HCT116 (cell line): ENCODE results near the gene KHK. TPM values are rescaled to one million over a fixed set of nuclear protein-coding genes. Genes with fewer than 3 reads are reported as not detected.

Experiments used
- ATAC-seq: fragments of 200-7000 bp; cut with Tn5 transposase; 2 replicates; pipeline ENCODE4 v1.9.1; 2020; ENCODE audit warnings: mild to moderate bottlenecking, moderate library complexity
- BruUV-seq: library from RNA; stranded (reverse); fragments of 400-500 nt; replicated peaks from 2 replicates; lab custom pipeline; 2021; lab: Mats Ljungman, UMichigan
- CTCF ChIA-PET: fragments of 300-600 bp; sonication (Branson Sonifier 250); formaldehyde crosslinking; loops from one replicate; lab custom pipeline; 2021; ENCODE audit warnings: antibody characterized with exemption; lab: Charles Lee
- POLR2A ChIA-PET: fragments of 300-600, 350-600 bp; sonication (Branson Sonifier 250); formaldehyde crosslinking; loops from one replicate; lab custom pipeline; 2021; ENCODE audit warnings: antibody characterized with exemption; lab: Charles Lee
- RAD21 ChIA-PET, 2 experiments: fragments of 300-600 bp; sonication (Branson Sonifier 250); formaldehyde crosslinking; loops; one replicate each; lab custom pipeline; 2023; ENCODE audit warnings: low total read pairs in 2 of 2; ENCODE audit not compliant: uncharacterized antibody in 2 of 2, unreplicated experiment in 2 of 2, low non-redundant PET in 1 of 2; lab: Charles Lee
- DNase-seq: peaks from one replicate; pipeline ENCODE4 v3.0.0-alpha.2; 2010; ENCODE audit warnings: low read depth, low spot score
- H2AFZ ChIP-seq: fragments of 200-600 bp; shearing (Covaris generic), sonication (generic); 2 replicates; pipeline ENCODE4 v1.6.1; 2017; ENCODE audit warnings: low read depth, mixed run types, mixed read lengths, antibody characterized with exemption, low read length; ENCODE audit not compliant: poor library complexity, severe bottlenecking
- H3K27ac ChIP-seq: 2 replicates; pipeline ENCODE4 v1.5.1; 2012; ENCODE audit warnings: low read depth, low read length
- H3K27me3 ChIP-seq: fragments of 200-600 bp; sonication (generic); 2 replicates; pipeline ENCODE4 v1.6.1; 2016; ENCODE audit warnings: mixed run types, low read length, mixed read lengths; ENCODE audit not compliant: insufficient read depth
- H3K36me3 ChIP-seq, 2 experiments: fragments of 200-500 bp in 1 of 2; fragments of 200-600 bp in 1 of 2; sonication (Bioruptor generic) in 1 of 2; sonication (generic) in 1 of 2; 2 replicates each; pipeline versions ENCODE4 v1.5.1 to v1.6.1; 2014 to 2016; ENCODE audit warnings: low read length in 2 of 2, inconsistent platforms in 1 of 2, mixed read lengths in 1 of 2, mixed run types in 1 of 2; ENCODE audit not compliant: insufficient read depth in 2 of 2, control insufficient read depth in 1 of 2
- H3K4me1 ChIP-seq, 2 experiments: fragments of 200-600 bp in 1 of 2; sonication (generic) in 1 of 2; 2 replicates each; pipeline versions ENCODE4 v1.5.1 to v1.6.1; 2012 to 2017; ENCODE audit warnings: low read length in 2 of 2, inconsistent platforms in 1 of 2, mild to moderate bottlenecking in 1 of 2, mixed read lengths in 1 of 2, mixed run types in 1 of 2, moderate library complexity in 1 of 2; ENCODE audit not compliant: insufficient read depth in 2 of 2, control insufficient read depth in 1 of 2
- H3K4me2 ChIP-seq: fragments of 200-600 bp; sonication (generic); 2 replicates; pipeline ENCODE4 v1.6.1; 2017; ENCODE audit warnings: mixed run types, low read length, mixed read lengths
- H3K4me3 ChIP-seq, 2 experiments: fragments of 200-600 bp in 1 of 2; sonication (generic) in 1 of 2; replicated peaks in 1 of 2; 2 replicates each; pipeline ENCODE4 v1.5.1; 2011 to 2016; ENCODE audit warnings: low read length in 2 of 2, control low read depth in 1 of 2, low read depth in 1 of 2, mild to moderate bottlenecking in 1 of 2, mixed read lengths in 1 of 2, mixed run types in 1 of 2
- H3K79me2 ChIP-seq: fragments of 200-600 bp; sonication (generic); 2 replicates; pipeline ENCODE4 v1.6.1; 2017; ENCODE audit warnings: mild to moderate bottlenecking, mixed run types, low read length, moderate library complexity, mixed read lengths; ENCODE audit not compliant: insufficient read depth
- H3K9ac ChIP-seq: fragments of 200-600 bp; sonication (generic); 2 replicates; pipeline ENCODE4 v1.6.1; 2016; ENCODE audit warnings: low read length, mixed read lengths
- H3K9me2 ChIP-seq: fragments of 200-600 bp; sonication (generic), shearing (Covaris generic); 2 replicates; pipeline ENCODE4 v1.6.1; 2017; ENCODE audit warnings: mixed run types, mild to moderate bottlenecking, moderate library complexity; ENCODE audit not compliant: insufficient read depth
- H3K9me3 ChIP-seq, 2 experiments: fragments of 200-500 bp in 1 of 2; fragments of 200-600 bp in 1 of 2; sonication (Bioruptor generic) in 1 of 2; sonication (generic) in 1 of 2; 2 replicates each; pipeline ENCODE4 v1.6.1; 2014 to 2017; ENCODE audit warnings: low read length in 2 of 2, mixed read lengths in 2 of 2, inconsistent platforms in 1 of 2, low read depth in 1 of 2, mild to moderate bottlenecking in 1 of 2, mixed run types in 1 of 2, moderate library complexity in 1 of 2; ENCODE audit not compliant: control insufficient read depth in 1 of 2, insufficient read depth in 1 of 2
- H4K20me1 ChIP-seq: fragments of 200-600 bp; sonication (generic), shearing (Covaris generic); 2 replicates; pipeline ENCODE4 v1.6.1; 2017; ENCODE audit warnings: mixed run types, mild to moderate bottlenecking, moderate library complexity; ENCODE audit not compliant: insufficient read depth
- CEBPB ChIP-seq: IDR thresholded peaks from 2 replicates; pipeline ENCODE4 v1.6.1; 2012; ENCODE audit warnings: low read depth
- EGR1 ChIP-seq: IDR thresholded peaks from 2 replicates; pipeline ENCODE4 v1.6.1; 2012; ENCODE audit warnings: low read depth
- ELF1 ChIP-seq: IDR thresholded peaks from 2 replicates; pipeline ENCODE4 v1.6.1; 2012; ENCODE audit warnings: low read depth, borderline replicate concordance
- EZH2phosphoT487 ChIP-seq: fragments of 200-600 bp; IDR thresholded peaks from 2 replicates; pipeline ENCODE4 v1.6.1; 2018; ENCODE audit warnings: antibody characterized with exemption, borderline replicate concordance
- FOSL1 ChIP-seq: IDR thresholded peaks from 2 replicates; pipeline ENCODE4 v1.6.1; 2012; ENCODE audit warnings: low read depth
- JUND ChIP-seq: IDR thresholded peaks from 2 replicates; pipeline ENCODE4 v1.6.1; 2012
- POLR2A ChIP-seq: IDR thresholded peaks from 2 replicates; pipeline ENCODE4 v1.7.0; 2011; ENCODE audit warnings: borderline replicate concordance; ENCODE audit not compliant: insufficient read depth, insufficient read length; ENCODE audit errors: extremely low read depth
- POLR2AphosphoS5 ChIP-seq: IDR thresholded peaks from 2 replicates; pipeline ENCODE4 v1.6.1; 2011; ENCODE audit warnings: mild to moderate bottlenecking, low read depth, low read length, moderate library complexity
- RAD21 ChIP-seq: IDR thresholded peaks from 2 replicates; pipeline ENCODE4 v1.6.1; 2012; ENCODE audit warnings: low read depth, mild to moderate bottlenecking
- SP1 ChIP-seq: IDR thresholded peaks from 2 replicates; pipeline ENCODE4 v1.6.1; 2012; ENCODE audit warnings: low read depth
- SRF ChIP-seq: IDR thresholded peaks from 2 replicates; pipeline ENCODE4 v1.6.1; 2012; ENCODE audit warnings: low read depth
- TCF7L2 ChIP-seq: IDR thresholded peaks from 2 replicates; pipeline ENCODE4 v1.7.0; 2011; ENCODE audit warnings: borderline replicate concordance, inconsistent platforms; ENCODE audit not compliant: insufficient read depth, insufficient read length; ENCODE audit errors: extremely low read depth
- YY1 ChIP-seq: IDR thresholded peaks from 2 replicates; pipeline ENCODE4 v1.6.1; 2011; ENCODE audit warnings: low read length, low read depth, moderate library complexity, mild to moderate bottlenecking; ENCODE audit not compliant: insufficient replicate concordance; ENCODE audit errors: extremely low read depth
- ZFX ChIP-seq: fragments of 450-650 bp; IDR thresholded peaks from 2 replicates; pipeline ENCODE4 v1.6.1; 2017
- ZNF274 ChIP-seq: fragments of 200-500 bp; sonication (Bioruptor generic); IDR thresholded peaks from 2 replicates; pipeline ENCODE4 v1.6.1; 2014; ENCODE audit warnings: mild to moderate bottlenecking, low read depth, low read length, inconsistent platforms
- intact Hi-C: fragments of 100-400 bp; cut with micrococcal nuclease; formaldehyde crosslinking; loops from 2 replicates; pipeline ENCODE4 v1.10.0; 2022
- total RNA-seq: library from RNA; stranded (reverse); gene quantifications from one replicate; pipeline ENCODE4 v1.2.1, GENCODE V29; 2021; ENCODE audit not compliant: unreplicated experiment
- TF ChIP-seq, protein P1 (sequence below): IDR thresholded peaks from 2 replicates; pipeline ENCODE4 v1.6.1; 2012; ENCODE audit warnings: low read depth
- TF ChIP-seq, protein P2 (sequence below): IDR thresholded peaks from 2 replicates; pipeline ENCODE4 v1.6.1; 2012
- TF ChIP-seq, protein P3 (sequence below): IDR thresholded peaks from 2 replicates; pipeline ENCODE4 v1.6.1; 2011; ENCODE audit warnings: mild to moderate bottlenecking, low read length, moderate library complexity; ENCODE audit not compliant: insufficient replicate concordance; ENCODE audit errors: extremely low read depth
- TF ChIP-seq, protein P4 (sequence below), 3 experiments: fragments of 200-600 bp in 1 of 3; sonication (generic) in 1 of 3; IDR thresholded peaks in 2 of 3; conservative IDR thresholded peaks in 1 of 3; 2 replicates each; pipeline ENCODE4 v1.5.1; 2012 to 2017; ENCODE audit warnings: low read depth in 2 of 3, low read length in 2 of 3, antibody characterized with exemption in 1 of 3, borderline replicate concordance in 1 of 3, control low read depth in 1 of 3, mild to moderate bottlenecking in 1 of 3, mixed read lengths in 1 of 3, mixed run types in 1 of 3, moderate library complexity in 1 of 3; ENCODE audit not compliant: insufficient read depth in 1 of 3

KHK gene
- total RNA-seq, 1 experiment from 2014 or later = 6.7 TPM

DNA sequence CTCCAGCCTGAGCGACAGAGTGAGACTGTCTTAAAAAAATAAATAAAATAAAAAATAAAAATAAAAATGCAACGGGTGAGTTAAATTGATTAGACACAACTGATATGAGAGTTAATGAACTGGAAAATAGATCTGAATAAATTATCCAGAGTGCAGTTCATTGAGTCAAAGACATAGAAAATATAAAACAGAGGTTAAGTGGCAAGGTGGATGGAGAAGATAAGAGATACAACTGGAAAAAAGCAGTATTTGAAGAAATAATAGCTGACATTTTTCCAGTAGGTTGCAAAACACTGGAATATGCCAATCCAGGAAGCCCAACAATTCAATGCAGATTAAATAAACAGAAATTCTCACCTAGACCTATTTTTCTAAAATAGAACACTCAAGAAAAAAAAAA is 21.6 kb downstream of the KHK start:
- Histone ChIP-seq H3K79me2 (no peaks in the 10 kb centered on the region), H3K4me1 (no peaks in the 10 kb centered on the region), H3K9ac (no peak overlapping the region), H2AFZ (no peak overlapping the region), H3K9me3 (no peaks in the 10 kb centered on the region), H3K27me3 (no peaks in the 10 kb centered on the region), H3K4me2 (no peak overlapping the region), H3K27ac (no peak overlapping the region), H3K4me3 (no peak overlapping the region), H3K9me2 (no peaks in the 10 kb centered on the region), H3K36me3 (no peaks in the 10 kb centered on the region), H4K20me1 (no peaks in the 10 kb centered on the region)
- intact Hi-C loops = no loop called here
- BruUV-seq = no TSS peak
- ChIA-PET POLR2A (no interaction called here), RAD21 (no interaction called here), CTCF (interaction anchor here (1.4 kb wide), 1 partner anchor 83 kb away, joined by 4 read pairs; no protein-coding TSS in a partner anchor)
- TF ChIP-seq, protein P1, sequence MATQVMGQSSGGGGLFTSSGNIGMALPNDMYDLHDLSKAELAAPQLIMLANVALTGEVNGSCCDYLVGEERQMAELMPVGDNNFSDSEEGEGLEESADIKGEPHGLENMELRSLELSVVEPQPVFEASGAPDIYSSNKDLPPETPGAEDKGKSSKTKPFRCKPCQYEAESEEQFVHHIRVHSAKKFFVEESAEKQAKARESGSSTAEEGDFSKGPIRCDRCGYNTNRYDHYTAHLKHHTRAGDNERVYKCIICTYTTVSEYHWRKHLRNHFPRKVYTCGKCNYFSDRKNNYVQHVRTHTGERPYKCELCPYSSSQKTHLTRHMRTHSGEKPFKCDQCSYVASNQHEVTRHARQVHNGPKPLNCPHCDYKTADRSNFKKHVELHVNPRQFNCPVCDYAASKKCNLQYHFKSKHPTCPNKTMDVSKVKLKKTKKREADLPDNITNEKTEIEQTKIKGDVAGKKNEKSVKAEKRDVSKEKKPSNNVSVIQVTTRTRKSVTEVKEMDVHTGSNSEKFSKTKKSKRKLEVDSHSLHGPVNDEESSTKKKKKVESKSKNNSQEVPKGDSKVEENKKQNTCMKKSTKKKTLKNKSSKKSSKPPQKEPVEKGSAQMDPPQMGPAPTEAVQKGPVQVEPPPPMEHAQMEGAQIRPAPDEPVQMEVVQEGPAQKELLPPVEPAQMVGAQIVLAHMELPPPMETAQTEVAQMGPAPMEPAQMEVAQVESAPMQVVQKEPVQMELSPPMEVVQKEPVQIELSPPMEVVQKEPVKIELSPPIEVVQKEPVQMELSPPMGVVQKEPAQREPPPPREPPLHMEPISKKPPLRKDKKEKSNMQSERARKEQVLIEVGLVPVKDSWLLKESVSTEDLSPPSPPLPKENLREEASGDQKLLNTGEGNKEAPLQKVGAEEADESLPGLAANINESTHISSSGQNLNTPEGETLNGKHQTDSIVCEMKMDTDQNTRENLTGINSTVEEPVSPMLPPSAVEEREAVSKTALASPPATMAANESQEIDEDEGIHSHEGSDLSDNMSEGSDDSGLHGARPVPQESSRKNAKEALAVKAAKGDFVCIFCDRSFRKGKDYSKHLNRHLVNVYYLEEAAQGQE = no peak
- no peak for TF ChIP-seq RAD21
- no peak for TF ChIP-seq EGR1
- no peak for TF ChIP-seq ZNF274
- no peak for TF ChIP-seq EZH2phosphoT487
- no peak for TF ChIP-seq POLR2A
- no peak for TF ChIP-seq ZFX
- no peak for TF ChIP-seq YY1
- TF ChIP-seq POLR2AphosphoS5 = no peak
- no peak for TF ChIP-seq SP1
- TF ChIP-seq CEBPB = no peak
- TF ChIP-seq, protein P2, sequence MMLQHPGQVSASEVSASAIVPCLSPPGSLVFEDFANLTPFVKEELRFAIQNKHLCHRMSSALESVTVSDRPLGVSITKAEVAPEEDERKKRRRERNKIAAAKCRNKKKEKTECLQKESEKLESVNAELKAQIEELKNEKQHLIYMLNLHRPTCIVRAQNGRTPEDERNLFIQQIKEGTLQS = no peak
- no peak for TF ChIP-seq SRF
- TF ChIP-seq, protein P3, sequence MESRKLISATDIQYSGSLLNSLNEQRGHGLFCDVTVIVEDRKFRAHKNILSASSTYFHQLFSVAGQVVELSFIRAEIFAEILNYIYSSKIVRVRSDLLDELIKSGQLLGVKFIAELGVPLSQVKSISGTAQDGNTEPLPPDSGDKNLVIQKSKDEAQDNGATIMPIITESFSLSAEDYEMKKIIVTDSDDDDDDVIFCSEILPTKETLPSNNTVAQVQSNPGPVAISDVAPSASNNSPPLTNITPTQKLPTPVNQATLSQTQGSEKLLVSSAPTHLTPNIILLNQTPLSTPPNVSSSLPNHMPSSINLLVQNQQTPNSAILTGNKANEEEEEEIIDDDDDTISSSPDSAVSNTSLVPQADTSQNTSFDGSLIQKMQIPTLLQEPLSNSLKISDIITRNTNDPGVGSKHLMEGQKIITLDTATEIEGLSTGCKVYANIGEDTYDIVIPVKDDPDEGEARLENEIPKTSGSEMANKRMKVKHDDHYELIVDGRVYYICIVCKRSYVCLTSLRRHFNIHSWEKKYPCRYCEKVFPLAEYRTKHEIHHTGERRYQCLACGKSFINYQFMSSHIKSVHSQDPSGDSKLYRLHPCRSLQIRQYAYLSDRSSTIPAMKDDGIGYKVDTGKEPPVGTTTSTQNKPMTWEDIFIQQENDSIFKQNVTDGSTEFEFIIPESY = no peak
- TF ChIP-seq ELF1 = no peak
- TF ChIP-seq, protein P4, sequence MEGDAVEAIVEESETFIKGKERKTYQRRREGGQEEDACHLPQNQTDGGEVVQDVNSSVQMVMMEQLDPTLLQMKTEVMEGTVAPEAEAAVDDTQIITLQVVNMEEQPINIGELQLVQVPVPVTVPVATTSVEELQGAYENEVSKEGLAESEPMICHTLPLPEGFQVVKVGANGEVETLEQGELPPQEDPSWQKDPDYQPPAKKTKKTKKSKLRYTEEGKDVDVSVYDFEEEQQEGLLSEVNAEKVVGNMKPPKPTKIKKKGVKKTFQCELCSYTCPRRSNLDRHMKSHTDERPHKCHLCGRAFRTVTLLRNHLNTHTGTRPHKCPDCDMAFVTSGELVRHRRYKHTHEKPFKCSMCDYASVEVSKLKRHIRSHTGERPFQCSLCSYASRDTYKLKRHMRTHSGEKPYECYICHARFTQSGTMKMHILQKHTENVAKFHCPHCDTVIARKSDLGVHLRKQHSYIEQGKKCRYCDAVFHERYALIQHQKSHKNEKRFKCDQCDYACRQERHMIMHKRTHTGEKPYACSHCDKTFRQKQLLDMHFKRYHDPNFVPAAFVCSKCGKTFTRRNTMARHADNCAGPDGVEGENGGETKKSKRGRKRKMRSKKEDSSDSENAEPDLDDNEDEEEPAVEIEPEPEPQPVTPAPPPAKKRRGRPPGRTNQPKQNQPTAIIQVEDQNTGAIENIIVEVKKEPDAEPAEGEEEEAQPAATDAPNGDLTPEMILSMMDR (IDR thresholded peaks at IDR 0.05 in 2 of 3, conservative IDR thresholded peaks at IDR 0.05 in 1 of 3; ENCODE audit: borderline replicate concordance in 1 of 3, insufficient read depth in 1 of 3, low read depth in 2 of 3, low read length in 2 of 3) = no peak
- no peak for TF ChIP-seq TCF7L2
- no peak for TF ChIP-seq FOSL1
- no peak for TF ChIP-seq JUND
- DNase-seq (no peak), ATAC-seq (no peak)
